Activated CD4-positive, alpha-beta T cell treated with anti-CD3 and anti-CD28 coated beads, Interleukin-2, amount 50 U/mL, for 4 hours (primary cell): Measurements from ENCODE around the gene TOMM40.
"Not testable (repeated sequence)": the region's sequence is repeated elsewhere in the genome, so short reads cannot be mapped to it uniquely, and the experiment has no call there.

Experiments used
- DNase-seq, 2 experiments: peaks; one replicate each; pipeline ENCODE4 v3.0.0-alpha.2; 2020

Gene TOMM40

GRCh38 chr19:44872661-44873060 lies 18.4 kb upstream of the TOMM40 start:
- DNase-seq, result no peak

- no peak for DNase-seq
Observed at GRCh38 chr19:44874317-44874716, 16.7 kb upstream of the TOMM40 start.

DNA sequence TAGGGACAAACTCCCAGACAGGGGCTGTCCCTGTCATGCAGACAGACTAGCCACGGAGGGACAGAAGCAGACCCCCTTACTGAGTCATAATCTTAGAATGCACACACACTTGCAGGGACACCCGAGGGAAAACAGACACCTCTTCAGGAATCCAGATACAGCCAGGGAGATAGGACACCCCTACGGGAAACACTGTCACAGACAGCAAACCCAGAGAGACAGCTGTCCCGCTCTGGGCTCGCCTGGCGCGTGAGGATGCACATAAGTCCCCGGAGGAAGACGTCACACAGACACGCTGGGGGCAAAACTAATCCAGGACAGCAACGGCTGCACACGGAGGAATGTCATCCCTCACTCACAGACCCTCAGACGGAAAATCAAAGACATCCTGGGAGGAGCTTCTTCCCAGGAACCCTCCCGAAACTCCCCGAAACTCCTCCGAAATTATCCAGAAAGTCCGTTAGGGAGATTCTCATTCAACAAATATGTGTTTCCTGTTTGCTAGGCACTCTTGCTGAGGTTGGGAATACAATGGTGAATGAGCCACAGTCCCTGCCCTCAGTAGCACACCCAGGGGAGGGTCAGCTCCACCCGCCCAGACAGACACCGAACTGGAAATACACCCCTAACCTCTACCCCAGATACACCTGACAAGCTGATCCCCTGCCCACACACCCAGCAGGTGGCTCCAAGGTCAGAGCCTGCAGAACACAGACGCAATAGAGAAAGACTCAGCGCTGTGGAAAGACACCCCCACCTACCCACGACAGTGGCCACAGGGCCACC lies 15.2 kb upstream of the TOMM40 start:
- DNase-seq, result no peak

DNA sequence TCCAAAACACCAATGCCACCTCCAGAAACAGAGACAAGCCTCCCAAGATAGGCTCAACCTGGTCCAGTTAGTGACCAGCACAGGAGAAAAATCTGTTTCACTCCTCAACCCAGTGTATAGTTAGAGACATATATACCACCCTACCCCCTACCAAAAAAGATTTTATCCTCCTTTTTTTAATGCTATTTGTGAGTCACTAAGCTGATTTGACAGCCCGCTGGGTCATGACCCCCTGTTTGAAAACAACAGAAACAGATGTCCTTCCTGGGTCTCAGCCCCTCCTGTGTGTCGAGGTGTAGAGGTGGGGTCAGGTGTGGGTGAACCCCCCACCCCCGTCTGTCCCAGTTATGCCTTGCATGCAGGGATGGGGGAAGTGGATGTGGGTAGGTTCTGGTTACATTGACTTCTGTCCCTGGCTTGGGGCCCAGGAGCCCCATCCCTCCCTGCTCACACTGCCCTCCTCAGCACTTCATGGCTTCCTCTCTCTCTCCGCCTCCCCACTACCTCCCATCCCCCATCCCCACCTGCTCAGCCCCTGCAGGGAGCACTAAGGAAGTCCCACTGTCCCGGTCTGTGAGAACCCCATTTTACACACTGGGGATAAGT lies 14.0 kb upstream of the TOMM40 start:
- DNase-seq, result no peak

DNA sequence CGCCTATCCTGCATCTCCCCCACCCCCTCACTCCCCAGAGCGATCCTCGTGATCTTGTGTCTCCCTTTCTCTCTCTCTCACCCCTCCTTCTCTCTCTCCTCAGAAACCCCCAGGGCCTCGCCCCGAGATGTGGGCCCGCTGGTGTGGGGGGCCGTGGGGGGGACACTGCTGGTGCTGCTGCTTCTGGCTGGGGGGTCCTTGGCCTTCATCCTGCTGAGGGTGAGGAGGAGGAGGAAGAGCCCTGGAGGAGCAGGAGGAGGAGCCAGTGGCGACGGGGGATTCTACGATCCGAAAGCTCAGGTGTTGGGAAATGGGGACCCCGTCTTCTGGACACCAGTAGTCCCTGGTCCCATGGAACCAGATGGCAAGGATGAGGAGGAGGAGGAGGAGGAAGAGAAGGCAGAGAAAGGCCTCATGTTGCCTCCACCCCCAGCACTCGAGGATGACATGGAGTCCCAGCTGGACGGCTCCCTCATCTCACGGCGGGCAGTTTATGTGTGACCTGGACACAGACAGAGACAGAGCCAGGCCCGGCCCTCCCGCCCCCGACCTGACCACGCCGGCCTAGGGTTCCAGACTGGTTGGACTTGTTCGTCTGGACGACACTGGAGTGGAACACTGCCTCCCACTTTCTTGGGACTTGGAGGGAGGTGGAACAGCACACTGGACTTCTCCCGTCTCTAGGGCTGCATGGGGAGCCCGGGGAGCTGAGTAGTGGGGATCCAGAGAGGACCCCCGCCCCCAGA lies 12.8 kb upstream of the TOMM40 start:
- no peak for DNase-seq

DNA sequence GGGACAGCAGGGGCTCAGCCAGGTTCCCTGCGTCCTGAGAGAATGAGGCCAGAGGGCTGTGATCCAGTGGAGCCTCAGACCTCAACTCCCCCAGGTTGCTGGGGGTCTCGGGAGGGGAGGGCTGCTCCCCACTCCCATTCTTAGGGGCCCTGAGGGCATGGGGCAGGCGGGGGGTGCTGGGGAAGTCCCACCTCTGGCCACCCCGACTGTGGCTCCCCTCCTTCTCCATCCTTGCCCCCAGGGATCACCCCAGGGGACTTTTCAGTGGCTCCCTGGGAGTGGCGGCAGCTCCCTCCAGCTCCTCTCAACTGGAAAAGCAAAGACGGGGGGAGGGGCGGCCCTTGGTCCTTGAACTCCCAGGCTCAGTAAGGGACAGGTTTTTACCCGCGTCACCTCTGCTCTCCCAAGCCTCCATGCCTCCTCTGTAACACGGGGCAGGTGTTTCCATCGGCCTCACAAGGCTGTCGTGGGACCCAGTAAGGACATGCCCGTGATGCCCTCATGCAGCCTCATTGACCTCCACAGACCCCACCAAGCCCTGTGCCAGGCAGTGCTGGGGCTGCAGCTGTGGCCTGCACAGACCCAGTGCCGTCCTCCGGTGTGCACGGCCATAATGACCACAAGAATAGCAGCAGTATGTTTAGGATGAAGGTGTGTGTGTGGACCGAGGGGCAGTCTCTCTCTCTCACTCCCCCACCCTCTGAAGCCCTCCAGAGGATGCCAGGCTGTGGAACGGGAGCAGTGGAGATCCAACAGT lies 11.6 kb upstream of the TOMM40 start:
- no peak for DNase-seq

GRCh38 chr19:44882063-44882462 lies 9.0 kb upstream of the TOMM40 start:
- no peak for DNase-seq

DNA sequence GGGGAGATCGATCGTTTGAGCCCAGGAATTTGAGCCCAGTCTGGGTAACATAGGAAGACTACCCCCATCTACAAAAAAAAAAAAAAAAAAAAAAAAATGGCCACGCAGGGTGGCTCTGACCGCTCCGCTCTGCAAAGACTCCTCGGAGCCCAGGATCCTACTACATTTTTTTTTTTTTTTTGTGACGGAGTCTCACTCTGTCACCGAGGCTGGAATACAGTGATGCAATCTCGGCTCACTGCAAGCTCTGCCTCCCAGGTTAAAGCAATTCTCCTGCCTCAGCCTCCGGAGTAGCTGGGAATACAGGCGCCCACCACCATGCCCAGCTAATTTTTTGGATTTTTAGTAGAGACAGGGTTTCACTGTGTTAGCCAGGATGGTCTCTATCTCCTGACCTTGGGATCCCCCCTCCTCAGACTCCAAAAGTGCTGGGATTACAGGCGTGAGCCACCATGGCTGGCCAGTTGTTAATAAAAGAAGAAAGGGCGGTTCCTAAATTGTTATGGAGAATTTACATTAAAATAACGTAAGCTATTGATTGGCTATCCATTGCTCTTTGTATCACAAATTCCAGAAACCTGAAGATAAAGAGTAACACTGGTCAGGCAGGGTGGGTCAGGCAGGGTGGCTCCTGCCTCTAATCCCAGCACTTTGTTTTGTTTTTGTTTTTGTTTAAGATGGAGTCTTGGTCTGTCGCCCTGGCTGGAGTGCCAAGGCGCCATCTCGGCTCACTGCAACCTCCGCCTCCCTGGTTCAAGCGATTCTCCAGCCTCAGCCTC lies 8.2 kb upstream of the TOMM40 start:
- not testable (repeated sequence) for DNase-seq

DNA sequence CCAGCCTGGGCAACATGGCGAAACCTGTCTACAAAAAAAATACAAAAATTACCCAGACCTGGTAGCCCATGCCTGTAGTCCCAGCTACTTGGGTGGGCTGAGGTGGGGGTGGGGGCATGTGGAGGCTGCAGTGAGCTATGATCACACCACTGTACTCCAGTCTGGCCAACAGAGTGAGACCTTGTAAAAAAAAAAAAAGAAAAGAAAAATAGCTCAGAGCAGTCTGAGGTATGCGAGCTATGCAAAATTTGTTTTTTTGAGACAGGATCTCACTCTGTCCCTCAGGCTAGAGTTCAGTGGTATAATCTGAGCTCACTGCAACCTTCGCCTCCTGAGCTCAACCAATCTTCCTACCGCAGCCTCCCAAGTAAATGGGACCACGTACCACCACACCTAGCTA lies 7.1 kb upstream of the TOMM40 start:
- DNase-seq, result no peak

DNA sequence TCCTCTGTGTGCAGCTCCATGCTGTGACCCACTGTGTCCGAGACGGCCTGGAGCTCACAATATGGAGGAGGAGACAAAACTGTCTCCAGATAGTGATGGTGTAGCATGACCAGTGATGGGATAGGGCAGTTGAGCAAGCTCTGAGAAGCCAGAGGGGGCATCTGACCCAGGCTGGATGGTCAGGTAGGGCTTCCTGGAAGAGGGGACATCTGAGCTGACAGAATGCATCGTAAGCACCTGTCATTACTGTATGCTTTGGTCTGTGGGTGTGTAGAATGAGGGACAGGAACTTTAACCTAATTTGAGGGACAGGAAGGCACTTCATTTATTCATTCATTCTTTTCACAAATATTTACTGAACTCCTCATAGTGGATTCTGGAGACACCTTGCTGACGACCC lies 6.5 kb upstream of the TOMM40 start:
- no peak for DNase-seq

DNA sequence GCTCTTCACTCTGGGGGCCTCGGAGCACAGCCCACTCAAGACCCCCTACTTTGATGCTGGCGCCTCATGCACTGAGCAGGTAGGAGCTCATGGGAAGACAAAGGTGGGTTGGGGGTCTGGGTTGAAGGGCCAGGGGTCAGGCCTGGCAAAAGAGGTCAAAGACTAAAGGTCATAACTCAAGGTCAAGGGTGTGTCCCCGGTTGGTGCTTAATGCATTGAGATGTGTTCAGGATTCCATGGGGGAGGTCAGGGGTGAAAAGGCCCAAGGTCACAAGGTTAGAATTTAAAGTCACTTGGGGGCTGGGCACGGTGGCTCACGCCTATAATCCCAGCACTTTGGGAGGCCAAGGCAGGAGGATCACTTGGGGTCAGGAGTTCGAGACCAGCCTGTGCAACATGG lies 4.9 kb upstream of the TOMM40 start:
- DNase-seq, result no peak

DNA sequence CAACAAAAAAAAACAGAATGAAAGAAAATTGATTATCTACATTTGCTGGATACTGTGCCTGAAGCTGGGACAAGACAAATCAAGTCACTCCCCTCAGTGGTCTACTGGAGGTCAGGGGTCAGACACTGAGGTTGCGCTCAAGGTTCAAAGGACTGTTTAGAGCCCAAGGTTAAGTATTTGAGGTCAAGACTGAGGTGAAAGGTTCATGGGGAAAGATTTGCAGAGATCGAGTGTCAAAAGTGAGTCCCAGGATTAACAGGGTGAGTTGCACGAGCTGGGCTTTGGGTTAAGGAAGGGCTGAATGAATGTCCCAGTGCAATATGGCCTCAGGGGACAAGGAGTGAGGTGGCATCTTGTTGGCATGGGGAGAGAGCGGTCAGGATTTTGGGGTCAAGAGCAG lies 3.4 kb upstream of the TOMM40 start:
- DNase-seq, result no peak

DNA sequence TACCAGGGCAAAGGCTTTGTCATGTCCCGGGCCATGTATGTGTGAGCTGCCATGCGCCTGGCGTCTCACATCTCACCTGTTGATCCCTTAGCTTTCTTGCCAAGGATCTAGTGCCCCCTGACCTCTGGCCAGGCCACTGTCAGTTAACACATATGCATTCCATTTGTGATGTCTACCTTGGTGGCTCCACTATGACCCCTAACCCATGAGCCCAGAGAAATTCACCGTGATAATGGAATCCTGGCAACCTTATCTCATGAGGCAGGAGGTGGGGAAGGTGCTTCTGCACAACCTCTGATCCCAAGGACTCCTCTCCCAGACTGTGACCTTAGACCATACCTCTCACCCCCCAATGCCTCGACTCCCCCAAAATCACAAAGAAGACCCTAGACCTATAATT lies 2.7 kb upstream of the TOMM40 start:
- DNase-seq, result not testable (repeated sequence)

DNA sequence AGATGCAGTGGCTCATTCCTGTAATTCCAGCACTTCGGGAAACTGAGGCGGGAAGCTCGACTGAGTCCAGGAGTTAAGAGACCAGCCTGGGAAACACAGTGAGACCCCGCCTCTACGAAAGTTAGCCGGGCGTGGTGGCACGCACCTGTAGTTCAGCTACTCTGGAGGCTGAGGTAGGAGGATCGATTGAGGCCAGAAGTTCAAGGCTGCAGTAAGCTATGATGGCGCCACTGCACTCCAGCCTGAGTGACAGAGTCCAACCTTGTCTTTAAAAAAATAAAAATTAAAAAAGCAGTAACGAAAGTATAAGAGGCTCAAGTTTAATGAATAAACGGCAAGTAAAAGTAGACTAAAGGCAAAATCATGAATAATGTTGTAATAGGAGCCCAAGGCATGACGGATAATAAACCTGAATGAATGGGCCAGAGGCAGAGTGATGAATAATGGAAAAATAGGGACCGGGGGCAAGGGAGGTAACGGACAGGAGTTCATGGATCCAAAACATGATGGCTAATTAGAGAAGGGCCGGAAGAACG lies 1.2 kb upstream of the TOMM40 start:
- DNase-seq, result no peak

- DNase-seq, result no peak
Observed at GRCh38 chr19:44890366-44891015, 563 bp upstream of the TOMM40 start.

DNA sequence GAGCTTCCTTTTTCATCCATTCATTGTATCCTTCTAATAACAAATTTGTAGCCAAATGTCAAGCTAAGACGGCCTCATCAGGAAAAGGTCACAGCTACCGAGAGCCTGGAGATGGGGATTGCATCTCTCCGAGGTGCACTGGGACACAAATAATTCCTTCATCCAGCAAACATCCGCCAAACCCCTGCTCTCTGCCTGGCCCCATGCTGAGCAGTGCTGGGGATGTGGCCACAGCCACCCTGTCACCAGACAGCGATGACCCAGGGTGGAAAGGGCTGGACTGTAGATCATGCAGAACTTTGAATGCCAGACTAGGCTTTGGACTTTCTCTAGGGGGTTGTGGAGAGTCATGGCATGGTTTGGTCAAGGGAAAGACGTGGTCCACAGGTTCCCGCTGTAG lies 1.9 kb downstream of the TOMM40 start:
- DNase-seq, result no peak

GRCh38 chr19:44893332-44894051 lies 2.4 kb downstream of the TOMM40 start:
- no peak for DNase-seq

- no peak for DNase-seq
Observed at GRCh38 chr19:44894052-44894400, 3.0 kb downstream of the TOMM40 start.

GRCh38 chr19:44894946-44895345 lies 3.9 kb downstream of the TOMM40 start:
- no peak for DNase-seq

DNA sequence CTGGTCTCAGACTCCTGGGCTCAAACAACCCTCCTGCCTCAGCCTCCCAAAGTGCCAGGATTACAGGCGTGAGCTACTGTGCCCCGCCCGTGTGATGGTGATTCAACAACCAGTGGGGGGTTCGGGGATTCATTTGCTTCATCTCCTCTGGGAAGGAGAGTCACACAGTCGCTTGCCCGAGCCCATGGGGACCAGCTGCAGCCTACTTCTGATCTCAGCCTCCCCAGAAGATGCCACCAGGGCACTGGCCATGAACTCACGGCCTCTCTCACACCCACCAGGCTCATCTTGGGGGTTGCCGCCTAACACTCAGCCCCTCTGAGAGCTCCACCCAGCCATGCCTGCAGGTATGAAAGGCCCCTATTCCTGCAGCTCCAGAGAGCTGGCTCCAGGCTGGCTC lies 6.8 kb downstream of the TOMM40 start:
- no peak for DNase-seq
